Mucosa of descending colon (tissue), 3 donors: ENCODE results near the gene RNF115. TPM values are rescaled to one million over a fixed set of nuclear protein-coding genes. Genes with fewer than 3 reads are reported as not detected.

Experiments
- ATAC-seq: fragments of 200-7000 bp; cut with Tn5 transposase; one replicate; pipeline ENCODE4 v1.9.1; 2020; ENCODE audit warnings: mild to moderate bottlenecking, moderate library complexity
- DNase-seq, 3 donors: peaks; one replicate each; pipeline ENCODE4 v3.0.0-alpha.2; 2020
- H3K36me3 ChIP-seq: fragments of 200-600 bp; one replicate; pipeline ENCODE4 v1.8.0; 2021; ENCODE audit warnings: low read depth, mild to moderate bottlenecking
- H3K4me1 ChIP-seq: fragments of 200-600 bp; one replicate; pipeline ENCODE4 v1.8.0; 2021; ENCODE audit warnings: low read depth, mild to moderate bottlenecking
- H3K4me3 ChIP-seq: fragments of 200-600 bp; one replicate; pipeline ENCODE4 v1.8.0; 2021; ENCODE audit warnings: mild to moderate bottlenecking
- H3K9me3 ChIP-seq: fragments of 200-600 bp; one replicate; pipeline ENCODE4 v1.8.0; 2021; ENCODE audit warnings: mild to moderate bottlenecking
- CTCF ChIP-seq: fragments of 200-600 bp; IDR thresholded peaks from one replicate; pipeline ENCODE4 v1.8.0; 2022; ENCODE audit warnings: antibody characterized with exemption, mild to moderate bottlenecking
- intact Hi-C, 2 donors: fragments of 100-400 bp; cut with DNase I in 1 of 2; cut with micrococcal nuclease in 1 of 2; formaldehyde crosslinking; loops; one replicate each; pipeline versions ENCODE4 v1.11.0 to v1.11.1; 2022; cut with DNase I, micrococcal nuclease
- total RNA-seq, 3 donors: library from RNA; stranded (reverse); fragmentation: NEBNext Ultra II Directional in 2 of 3; extraction: Animal tissue kit (Norgen Biotek cat#: 25700) in 2 of 3; gene quantifications; one replicate each; pipeline versions ENCODE4 v1.2.1 to v1.2.4, GENCODE V29; 2021 to 2023
- donor health status: DM: no; HTN: no; CAD: no; lungs with moderate emphysema.
- donor health status: DM: no; HTN: no; CAD: no.
- donor health status: DM: no; HTN: yes; CAD: no.

The RNF115 gene
- total RNA-seq, 3 donors from 2014 or later = 8.3 to 13.6 (median 8.8) TPM

- intact Hi-C loops = no loop called here
- no peak for ATAC-seq
Measured at GRCh38 chr1:145695821-145696629, 127.9 kb downstream of the RNF115 start.

GRCh38 chr1:145692785-145693443 lies 131.0 kb downstream of the RNF115 start:
- ATAC-seq = no peak
- Histone ChIP-seq H3K4me1 (peaks cover 8% of the 10 kb centered on the region), H3K4me3 (no peak overlapping the region), H3K9me3 (no peaks in the 10 kb centered on the region), H3K36me3 (no peaks in the 10 kb centered on the region)
- no peak for DNase-seq
- intact Hi-C loops = no loop called here
- TF ChIP-seq CTCF = no peak

More at GRCh38 chr1:145695821-145696629, 127.9 kb downstream of the RNF115 start:
- no peak for TF ChIP-seq CTCF
- H3K36me3 ChIP-seq = no peaks in the 10 kb centered on the region
- DNase-seq = no peak
- no peak overlapping the region for H3K4me3 ChIP-seq
- H3K9me3 ChIP-seq = no peaks in the 10 kb centered on the region
- no peaks in the 10 kb centered on the region for H3K4me1 ChIP-seq

- Histone ChIP-seq H3K4me3 (no peak overlapping the region), H3K9me3 (no peaks in the 10 kb centered on the region), H3K36me3 (no peaks in the 10 kb centered on the region), H3K4me1 (peaks cover 8% of the 10 kb centered on the region)
- DNase-seq (peak in 1 of 3 donors; percentile 49), ATAC-seq (peak; percentile 93)
- intact Hi-C loops = no loop called here
- no peak for TF ChIP-seq CTCF
Measured at GRCh38 chr1:145690587-145691558, 133.0 kb downstream of the RNF115 start.

- no peak for TF ChIP-seq CTCF
Measured at GRCh38 chr1:145689922-145690321, 134.0 kb downstream of the RNF115 start.

GRCh38 chr1:145688924-145689323 lies 135.0 kb downstream of the RNF115 start:
- no peak for TF ChIP-seq CTCF
- Histone ChIP-seq H3K36me3 (no peaks in the 10 kb centered on the region), H3K4me3 (no peak overlapping the region), H3K4me1 (peaks cover 8% of the 10 kb centered on the region), H3K9me3 (no peaks in the 10 kb centered on the region)
- intact Hi-C loops = no loop called here
- no peak for ATAC-seq
- DNase-seq = no peak

More at GRCh38 chr1:145689922-145690321, 134.0 kb downstream of the RNF115 start:
- ATAC-seq (no peak), DNase-seq (no peak)
- intact Hi-C loops = no loop called here
- Histone ChIP-seq H3K4me3 (no peak overlapping the region), H3K4me1 (peaks cover 8% of the 10 kb centered on the region), H3K9me3 (no peaks in the 10 kb centered on the region), H3K36me3 (no peaks in the 10 kb centered on the region)
